Large intestine (tissue), 3 donors: ENCODE data around the gene SF3B1. TPM values are rescaled to one million over a fixed set of nuclear protein-coding genes. Genes with fewer than 3 reads are reported as not detected.
"Not testable (repeated sequence)": the region's sequence is repeated elsewhere in the genome, so short reads cannot be mapped to it uniquely, and the experiment has no call there.

Source experiments
- DNase-seq, 2 donors: peaks; one replicate each; pipeline versions ENCODE4 v3.0.0 to v3.0.0-alpha.2; 2013
- H3K27ac ChIP-seq: one replicate; pipeline ENCODE4 v1.5.1; 2013; ENCODE audit warnings: low read length
- H3K27me3 ChIP-seq: 2 replicates; pipeline ENCODE4 v1.6.1; 2013; ENCODE audit warnings: low read length; ENCODE audit not compliant: control insufficient read depth, insufficient read depth
- H3K36me3 ChIP-seq: 2 replicates; pipeline ENCODE4 v1.6.1; 2013; ENCODE audit warnings: low read length; ENCODE audit not compliant: control insufficient read depth, insufficient read depth
- H3K4me1 ChIP-seq: one replicate; pipeline ENCODE4 v1.6.1; 2013; ENCODE audit warnings: low read length; ENCODE audit not compliant: control insufficient read depth, insufficient read depth
- H3K4me3 ChIP-seq: one replicate; pipeline ENCODE4 v1.5.1; 2013; ENCODE audit warnings: low read length
- H3K9me3 ChIP-seq: one replicate; pipeline ENCODE4 v1.6.1; 2013; ENCODE audit warnings: mild to moderate bottlenecking, low read depth, low read length, moderate library complexity; ENCODE audit not compliant: control insufficient read depth
- WGBS: methylation state at CpG from one replicate; pipeline ENCODE4 v1.1.5; 2013; ENCODE audit warnings: low lambda C conversion rate; ENCODE audit not compliant: insufficient coverage; 5-methylcytosine and 5-hydroxymethylcytosine counted together
- polyA plus RNA-seq: library from polyadenylated mRNA; unstranded; fragments of 120-200 nt; gene quantifications from one replicate; pipeline ENCODE4 v1.2.1, GENCODE V29; 2013

The SF3B1 gene
- polyA plus RNA-seq, 1 donor, result 347 TPM

- 70% methylated on average over 2 of the region's 5 CpGs for WGBS
- no peak overlapping the region for H3K27ac ChIP-seq
These were observed 86.0 kb downstream of the SF3B1 start for GRCh38 chr2:197348721-197349360.

DNA sequence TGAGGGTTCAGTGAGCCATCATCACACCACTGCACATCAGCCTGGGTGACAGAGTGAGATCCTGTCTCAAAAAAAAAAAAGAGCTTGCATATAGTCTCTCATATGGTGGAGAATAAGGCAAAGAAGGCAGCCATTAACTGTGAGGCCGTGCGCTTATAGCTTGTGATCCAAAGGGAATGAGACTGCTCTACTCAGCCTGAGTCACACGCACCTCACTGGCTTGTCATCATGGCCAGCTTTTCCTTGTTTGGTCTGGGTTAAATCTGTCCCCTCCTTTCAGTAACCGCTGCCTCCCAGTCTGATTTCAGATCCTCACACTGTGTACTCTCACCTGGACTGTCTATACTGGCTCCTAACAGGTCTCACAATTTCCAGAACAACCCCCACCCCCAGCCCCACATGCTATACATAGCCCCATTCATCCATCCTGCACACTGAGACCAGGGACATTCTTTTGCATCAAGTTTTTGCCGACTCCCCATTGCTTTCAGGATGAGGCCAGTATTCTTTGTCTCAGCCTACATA, 88.9 kb downstream of the SF3B1 start:
- DNase-seq, result no peak
- peaks cover 3% of the 10 kb centered on the region for H3K9me3 ChIP-seq
- WGBS, result 80% methylated on average over 1 of the region's 5 CpGs
- H3K4me1 ChIP-seq, result peaks cover 3% of the 10 kb centered on the region
- H3K4me3 ChIP-seq, result no peak overlapping the region
- H3K27ac ChIP-seq, result no peak overlapping the region
- H3K36me3 ChIP-seq, result no peaks in the 10 kb centered on the region
- no peaks in the 10 kb centered on the region for H3K27me3 ChIP-seq

More at GRCh38 chr2:197348721-197349360, 86.0 kb downstream of the SF3B1 start:
- no peak overlapping the region for H3K4me3 ChIP-seq
- no peaks in the 10 kb centered on the region for H3K27me3 ChIP-seq
- DNase-seq, result no peak
- H3K36me3 ChIP-seq, result no peaks in the 10 kb centered on the region
- H3K4me1 ChIP-seq, result peaks cover 14% of the 10 kb centered on the region
- peaks cover 3% of the 10 kb centered on the region for H3K9me3 ChIP-seq

GRCh38 chr2:197343968-197344367, 90.9 kb downstream of the SF3B1 start:
- not testable (repeated sequence) for H3K4me1 ChIP-seq, H3K36me3 ChIP-seq, H3K4me3 ChIP-seq, H3K27me3 ChIP-seq, H3K27ac ChIP-seq, DNase-seq, H3K9me3 ChIP-seq
- no CpG with 5 or more reads among the region's 5 CpGs for WGBS

DNA sequence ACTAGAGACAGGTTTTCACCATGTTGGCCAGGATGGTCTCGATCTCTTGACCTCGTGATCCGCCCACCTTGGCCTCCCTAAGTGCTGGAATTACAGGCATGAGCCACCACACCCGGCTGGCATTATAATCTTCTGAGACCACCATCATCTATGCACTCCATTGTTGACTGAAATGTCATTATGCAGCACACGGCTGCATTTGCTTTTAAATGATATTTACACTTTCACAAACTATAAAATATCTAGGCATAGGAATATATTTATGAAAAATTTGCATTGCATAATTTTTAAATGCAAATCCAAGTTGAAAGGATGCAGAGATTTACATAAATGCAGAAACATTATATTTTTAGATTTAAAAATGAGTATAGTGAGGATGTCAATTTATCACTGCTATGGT, 94.2 kb downstream of the SF3B1 start:
- no peak for DNase-seq
- Histone ChIP-seq H3K27ac (no peak overlapping the region), H3K4me3 (no peak overlapping the region), H3K4me1 (no peaks in the 10 kb centered on the region), H3K9me3 (no peaks in the 10 kb centered on the region), H3K27me3 (no peaks in the 10 kb centered on the region), H3K36me3 (no peaks in the 10 kb centered on the region)
- no CpG with 5 or more reads among the region's 5 CpGs for WGBS

Other genes with a start within 250 kb of the SF3B1 start
- gene ANKRD44, start 124.2 kb downstream of the SF3B1 start, polyA plus RNA-seq, result 8.4 TPM
- gene COQ10B, start 18.5 kb upstream of the SF3B1 start, polyA plus RNA-seq, result 15.2 TPM
- gene HSPD1, start 64.8 kb upstream of the SF3B1 start, polyA plus RNA-seq, result 607 TPM
- gene HSPE1, start 65.4 kb upstream of the SF3B1 start, polyA plus RNA-seq, result 268 TPM
- gene MOB4, start 81.0 kb upstream of the SF3B1 start, polyA plus RNA-seq, result 36.6 TPM
- gene RFTN2, start 240.6 kb upstream of the SF3B1 start, polyA plus RNA-seq, result 4.5 TPM